H54 (cell line): ENCODE measurements around the gene FHOD3.
A peak's percentile ranks its signal among the peaks of the same experiment; 100 is the strongest.
"Not testable (repeated sequence)": the region's sequence is repeated elsewhere in the genome, so short reads cannot be mapped to it uniquely, and the experiment has no call there.

Experiments used
- DNase-seq: peaks from one replicate; pipeline ENCODE4 v3.0.0; 2011; ENCODE audit warnings: low spot score, mixed read lengths; ENCODE audit not compliant: insufficient read length
- FAIRE-seq: peaks from 3 replicates; lab custom pipeline; 2011; peaks lifted over from hg19 to GRCh38; lab: Jason Lieb, UNC
- POLR2A ChIP-seq: IDR thresholded peaks from 2 replicates; pipeline ENCODE4 v1.6.1; 2011; ENCODE audit warnings: low read depth, mild to moderate bottlenecking, low read length

Gene FHOD3

DNA sequence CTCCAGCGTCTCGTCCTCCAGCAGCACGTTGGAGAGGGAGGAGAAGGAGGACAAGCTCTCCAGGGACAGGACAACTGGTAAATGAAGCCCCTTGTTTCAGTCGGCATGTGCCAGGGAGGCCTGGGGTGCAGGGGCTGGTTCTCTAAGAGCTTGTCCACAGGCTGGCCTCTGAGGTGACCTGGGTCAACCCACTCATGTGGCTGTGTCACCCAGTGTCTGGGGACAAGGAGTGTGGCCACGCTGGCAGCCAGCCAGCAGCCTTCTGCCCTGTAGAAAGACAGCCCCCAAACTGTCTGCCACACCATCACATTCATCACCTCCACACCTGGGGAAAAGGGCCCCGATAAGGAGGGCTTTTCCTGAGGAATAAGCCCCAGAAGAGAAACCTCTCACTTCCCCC, 411.8 kb downstream of the FHOD3 start:
- DNase-seq = no peak
- FAIRE-seq = no peak
- no peak for TF ChIP-seq POLR2A

- no peak for DNase-seq
- FAIRE-seq = no peak
Measured at GRCh38 chr18:36711014-36711725, 413.7 kb downstream of the FHOD3 start.

DNA sequence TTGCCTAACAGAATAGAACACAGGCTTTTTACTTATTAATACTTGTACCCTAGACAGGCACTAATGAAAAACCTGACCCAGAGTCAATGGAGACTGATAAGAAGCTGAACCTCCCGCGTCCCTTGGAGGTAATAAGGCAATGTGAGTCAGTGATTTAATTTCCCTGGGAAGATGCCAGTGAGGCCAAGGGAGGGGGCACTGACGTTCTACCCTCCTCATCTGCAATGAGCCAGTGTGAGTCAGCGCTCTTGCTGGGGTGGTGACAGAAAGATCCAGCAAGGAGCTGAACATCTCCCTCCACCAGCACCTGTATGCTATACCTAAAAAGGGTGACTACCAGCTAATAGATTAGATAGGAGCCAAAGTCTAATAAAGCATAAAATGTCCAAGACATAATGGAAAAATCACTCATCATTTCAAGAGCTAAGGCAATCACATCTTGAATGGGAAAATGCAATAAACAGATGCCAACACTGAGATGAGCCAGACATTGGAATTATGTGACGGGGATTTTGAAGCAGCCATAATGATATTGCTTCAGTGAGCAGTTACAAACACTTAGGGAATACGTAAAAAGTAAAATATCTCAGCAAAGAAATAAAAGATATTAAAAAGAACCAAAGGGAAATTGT, 414.4 kb downstream of the FHOD3 start:
- peak; percentile 97 for FAIRE-seq
- DNase-seq = peak; percentile 22
- TF ChIP-seq POLR2A = no peak

More at GRCh38 chr18:36711014-36711725, 413.7 kb downstream of the FHOD3 start:
- TF ChIP-seq POLR2A = no peak

DNA sequence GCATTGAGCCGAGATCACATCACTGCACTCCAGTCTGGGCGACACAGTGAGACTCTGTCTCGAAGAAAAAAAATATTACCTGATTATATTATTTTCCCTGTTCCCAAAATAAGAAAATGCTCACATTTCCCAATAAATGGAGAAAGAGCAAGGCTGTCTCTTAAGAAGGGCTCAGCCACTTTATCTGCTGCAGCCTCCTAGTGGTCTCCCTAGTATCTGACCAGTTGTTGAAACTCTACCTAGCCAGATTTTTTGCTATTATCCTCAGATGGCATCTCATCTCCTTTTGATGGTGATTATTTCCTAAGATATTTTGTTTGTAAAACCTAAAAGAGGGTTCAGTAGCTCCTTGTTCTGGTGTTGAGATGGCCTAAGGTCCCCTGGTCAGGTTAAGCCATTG, 417.0 kb downstream of the FHOD3 start:
- FAIRE-seq (no peak), DNase-seq (no peak)
- TF ChIP-seq POLR2A = no peak

- TF ChIP-seq POLR2A = no peak
- no peak for FAIRE-seq
- DNase-seq = no peak
Measured at GRCh38 chr18:36717422-36718110, 420.1 kb downstream of the FHOD3 start.

- no peak for TF ChIP-seq POLR2A
- FAIRE-seq = no peak
Measured at GRCh38 chr18:36718705-36719328, 421.3 kb downstream of the FHOD3 start.

DNA sequence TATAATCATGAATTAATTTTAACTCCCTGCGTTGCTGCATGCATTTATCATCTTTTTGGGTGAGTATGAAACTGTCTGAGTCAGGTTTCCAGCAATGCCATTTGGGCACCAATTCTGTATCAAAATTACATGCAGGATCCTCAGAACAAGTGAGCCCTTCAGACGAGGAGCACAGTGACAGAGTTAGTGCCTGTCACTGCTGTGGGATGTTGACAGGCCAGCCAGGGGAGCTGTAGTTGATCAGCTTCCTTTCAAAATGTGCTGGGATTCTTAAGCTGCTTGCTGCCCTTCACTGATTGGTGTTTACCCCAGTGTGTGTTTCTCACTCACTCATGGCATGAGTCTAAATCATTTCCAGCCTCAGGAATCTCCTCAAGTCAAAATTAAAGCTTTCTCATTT, 422.1 kb downstream of the FHOD3 start:
- FAIRE-seq = no peak
- no peak for TF ChIP-seq POLR2A
- DNase-seq = no peak

More at GRCh38 chr18:36718705-36719328, 421.3 kb downstream of the FHOD3 start:
- no peak for DNase-seq

GRCh38 chr18:36721351-36721750, 423.8 kb downstream of the FHOD3 start:
- DNase-seq, FAIRE-seq: not testable (repeated sequence)

DNA sequence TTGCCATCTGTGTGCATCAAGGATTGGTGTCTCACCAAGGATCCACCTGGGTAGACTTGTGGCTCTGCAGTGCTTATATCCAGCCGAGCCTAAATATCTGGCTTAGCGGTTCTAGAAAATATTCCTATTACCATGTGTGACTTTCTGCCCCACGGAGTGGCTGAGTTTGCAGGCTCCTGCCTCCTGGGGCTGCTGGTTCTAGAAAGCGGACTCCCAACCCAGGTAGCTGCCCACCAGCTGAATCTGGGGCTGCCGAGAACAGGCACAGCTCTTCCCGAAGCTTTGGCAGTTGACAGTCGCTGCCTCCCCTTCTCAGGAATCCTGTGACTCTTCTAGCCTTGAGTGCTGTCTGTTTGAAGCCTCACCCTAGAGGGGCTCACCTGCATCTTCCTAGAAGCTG, 426.7 kb downstream of the FHOD3 start:
- no peak for FAIRE-seq

DNA sequence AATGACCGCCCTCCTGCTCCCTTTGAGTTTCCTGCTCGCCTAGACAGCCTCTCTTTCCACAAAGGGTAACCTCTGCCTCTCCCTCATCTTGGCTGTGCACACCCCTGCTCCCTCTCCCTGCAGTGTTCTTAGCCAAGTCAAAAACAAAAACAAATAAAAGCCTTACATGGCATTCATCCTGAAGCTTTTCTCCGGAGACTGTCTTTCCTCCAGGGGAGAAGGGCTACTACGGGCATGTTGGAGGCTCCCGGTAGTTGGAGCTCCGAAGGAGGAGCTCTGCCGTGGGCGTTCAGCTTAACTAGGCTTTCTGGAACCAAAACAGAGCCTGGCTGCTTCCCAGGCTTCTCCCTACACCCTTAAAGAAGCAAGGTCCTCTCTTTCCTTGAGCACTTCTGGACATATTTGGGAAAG, 427.1 kb downstream of the FHOD3 start:
- DNase-seq = no peak
- no peak for TF ChIP-seq POLR2A
- FAIRE-seq = no peak

More for the DNA sequence above, 426.7 kb downstream of the FHOD3 start:
- DNase-seq = no peak
- TF ChIP-seq POLR2A = no peak

GRCh38 chr18:36728345-36728744, 430.8 kb downstream of the FHOD3 start:
- FAIRE-seq (no peak), DNase-seq (no peak)
- TF ChIP-seq POLR2A = no peak

- no peak for TF ChIP-seq POLR2A
- no peak for FAIRE-seq
- no peak for DNase-seq
Measured at GRCh38 chr18:36729197-36729596, 431.7 kb downstream of the FHOD3 start.

DNA sequence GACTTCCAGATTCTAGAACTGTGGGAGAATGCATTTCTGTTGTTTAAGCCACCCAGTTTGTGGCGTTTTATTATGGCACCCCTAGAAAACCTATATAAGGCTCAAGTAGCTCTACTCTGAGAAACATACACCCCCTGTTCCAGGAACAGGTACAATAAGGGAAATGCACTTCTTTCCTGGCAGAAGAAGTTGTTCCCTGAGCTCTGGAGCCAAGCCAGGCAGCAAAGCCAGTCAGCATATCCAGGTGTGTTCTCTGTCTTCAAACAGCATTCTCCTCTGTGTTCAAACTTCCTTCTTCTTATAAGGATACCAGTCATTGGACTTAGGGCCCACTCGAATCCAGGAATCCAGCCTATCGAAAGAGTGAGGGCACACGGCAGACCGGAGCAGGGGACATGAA, 434.8 kb downstream of the FHOD3 start:
- DNase-seq (no peak), FAIRE-seq (no peak)
- TF ChIP-seq POLR2A = no peak

DNA sequence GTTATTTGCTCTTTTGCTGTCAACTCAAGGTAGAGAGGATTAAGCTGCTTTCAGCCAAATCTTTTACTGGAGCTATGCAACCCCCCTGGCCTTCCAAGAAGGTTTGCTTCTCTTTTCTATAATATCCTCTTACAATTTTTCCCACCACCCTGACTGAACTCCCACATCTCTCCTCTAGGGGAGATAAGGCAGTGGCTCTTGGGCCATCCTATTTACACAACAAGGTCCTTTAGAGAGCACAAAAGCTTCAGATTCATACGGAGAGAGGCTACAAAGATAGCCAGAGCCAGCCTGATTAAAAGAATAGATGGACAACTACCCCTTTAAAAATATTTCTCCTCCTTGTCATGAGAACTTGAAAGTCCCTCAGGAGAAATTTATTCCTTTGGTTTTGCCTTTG, 435.6 kb downstream of the FHOD3 start:
- TF ChIP-seq POLR2A = no peak
- FAIRE-seq = no peak
- no peak for DNase-seq
